T-helper 9 cell (primary cell): ENCODE measurements around the gene IRAK2.

Experiments
- DNase-seq: peaks from one replicate; pipeline ENCODE4 v3.0.0-alpha.2; 2020

IRAK2 gene

GRCh38 chr3:10224794-10225665 lies 60.3 kb downstream of the IRAK2 start:
- peak; percentile 40 for DNase-seq

DNA sequence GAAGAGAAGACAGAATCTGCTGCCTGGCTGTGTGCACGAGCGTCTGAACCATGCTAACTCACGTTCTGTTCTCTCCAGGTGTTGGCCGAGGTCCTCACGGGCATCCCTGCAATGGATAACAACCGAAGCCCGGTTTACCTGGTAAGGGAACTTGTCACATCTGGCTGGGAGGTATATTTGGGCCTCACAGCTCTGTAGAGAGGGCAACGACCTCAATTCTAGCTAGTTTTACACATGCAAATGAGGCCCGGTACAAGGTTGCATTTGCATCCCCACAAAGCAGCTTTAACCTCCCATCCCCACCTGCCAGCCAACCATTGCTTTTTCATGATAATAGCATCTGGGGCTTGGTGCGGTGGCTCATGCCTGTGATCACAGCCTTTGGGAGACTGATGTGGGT lies 61.6 kb downstream of the IRAK2 start:
- no peak for DNase-seq

DNA sequence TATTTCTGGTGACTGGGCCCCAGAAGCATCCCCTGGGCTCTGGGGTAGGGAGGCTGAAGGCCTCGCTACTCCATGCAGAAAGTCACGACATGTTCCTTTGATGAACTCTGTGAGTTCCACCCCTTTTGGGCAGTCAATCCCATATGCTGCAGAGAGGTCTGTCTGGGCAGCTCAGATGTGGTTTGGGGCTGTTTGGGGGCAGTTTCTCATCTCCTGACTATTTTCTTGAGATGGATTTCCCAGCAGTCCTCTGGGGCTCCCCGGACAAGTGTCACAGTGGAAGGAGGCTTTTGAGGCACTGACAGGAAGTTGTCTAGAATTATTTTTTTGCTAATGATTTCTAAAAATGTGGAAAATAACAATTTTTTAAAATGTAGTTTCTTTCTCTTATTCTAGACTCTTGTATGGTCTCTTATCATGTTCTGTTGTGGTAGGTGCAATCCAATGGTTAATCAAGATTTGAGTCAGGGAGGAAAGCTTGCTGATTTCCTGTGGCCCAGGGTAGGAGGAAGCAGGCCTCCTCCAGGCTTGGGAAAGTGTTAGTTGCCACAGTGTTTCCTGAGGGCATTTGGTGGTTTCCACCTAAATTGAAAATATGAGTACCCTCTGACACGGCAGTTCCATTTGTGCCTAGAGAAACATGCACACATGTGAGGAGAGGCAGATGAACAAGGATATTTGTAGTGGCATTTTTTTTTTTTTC lies 63.7 kb downstream of the IRAK2 start:
- DNase-seq, result no peak

GRCh38 chr3:10229576-10229975 lies 64.9 kb downstream of the IRAK2 start:
- DNase-seq, result no peak

GRCh38 chr3:10232137-10232536 lies 67.4 kb downstream of the IRAK2 start:
- no peak for DNase-seq

- DNase-seq, result no peak
Measured at GRCh38 chr3:10233988-10234387, 69.3 kb downstream of the IRAK2 start.

- DNase-seq, result no peak
Measured at GRCh38 chr3:10234526-10235230, 70.0 kb downstream of the IRAK2 start.

GRCh38 chr3:10235551-10235950 lies 70.8 kb downstream of the IRAK2 start:
- DNase-seq, result no peak

GRCh38 chr3:10238345-10239183 lies 73.8 kb downstream of the IRAK2 start:
- DNase-seq, result no peak

GRCh38 chr3:10240799-10241198 lies 76.1 kb downstream of the IRAK2 start:
- DNase-seq, result no peak

DNA sequence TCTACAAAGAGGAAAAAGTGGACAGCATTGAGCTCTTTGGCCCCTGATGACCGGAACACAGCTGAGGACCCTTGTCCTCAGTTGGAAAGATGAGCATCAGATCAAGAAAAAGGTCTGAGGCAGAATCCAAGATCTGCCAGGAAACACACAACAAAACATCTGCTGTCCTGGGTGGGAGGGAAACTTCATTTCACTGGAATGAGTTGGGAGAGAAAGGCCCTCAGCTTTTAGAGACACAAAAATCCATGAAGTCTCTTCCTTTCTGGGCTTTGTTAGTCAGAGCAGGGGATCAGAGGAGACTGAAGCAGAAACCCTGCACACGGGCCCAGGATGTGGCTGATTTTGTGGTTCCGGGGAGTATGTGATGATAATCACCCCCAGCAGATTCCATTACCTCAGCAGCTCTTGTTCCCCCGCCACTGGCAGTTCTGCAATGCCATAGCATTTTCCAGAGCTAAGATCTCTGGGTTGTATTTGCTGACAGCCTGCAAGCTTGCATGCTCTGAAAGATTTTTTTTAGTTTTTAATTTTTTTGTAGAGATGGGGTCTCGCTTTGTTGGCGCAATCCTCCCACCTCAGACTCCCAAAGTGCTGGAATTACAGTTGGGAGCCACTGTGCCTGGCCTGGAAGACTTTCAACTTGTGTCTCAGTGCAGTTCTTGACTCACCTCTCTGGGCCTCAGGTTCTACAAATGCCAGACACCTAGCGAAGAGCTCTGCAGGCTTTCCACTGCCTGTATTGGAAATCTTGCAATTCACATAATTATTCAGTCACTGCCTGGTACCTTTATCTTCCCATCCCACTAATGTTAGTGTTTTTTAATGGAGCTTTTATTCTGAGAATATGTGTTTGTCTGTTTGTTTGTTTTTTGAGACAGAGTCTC lies 77.7 kb downstream of the IRAK2 start:
- DNase-seq, result peak; percentile 67

- DNase-seq, result no peak
Measured at GRCh38 chr3:10244009-10244408, 79.3 kb downstream of the IRAK2 start.

DNA sequence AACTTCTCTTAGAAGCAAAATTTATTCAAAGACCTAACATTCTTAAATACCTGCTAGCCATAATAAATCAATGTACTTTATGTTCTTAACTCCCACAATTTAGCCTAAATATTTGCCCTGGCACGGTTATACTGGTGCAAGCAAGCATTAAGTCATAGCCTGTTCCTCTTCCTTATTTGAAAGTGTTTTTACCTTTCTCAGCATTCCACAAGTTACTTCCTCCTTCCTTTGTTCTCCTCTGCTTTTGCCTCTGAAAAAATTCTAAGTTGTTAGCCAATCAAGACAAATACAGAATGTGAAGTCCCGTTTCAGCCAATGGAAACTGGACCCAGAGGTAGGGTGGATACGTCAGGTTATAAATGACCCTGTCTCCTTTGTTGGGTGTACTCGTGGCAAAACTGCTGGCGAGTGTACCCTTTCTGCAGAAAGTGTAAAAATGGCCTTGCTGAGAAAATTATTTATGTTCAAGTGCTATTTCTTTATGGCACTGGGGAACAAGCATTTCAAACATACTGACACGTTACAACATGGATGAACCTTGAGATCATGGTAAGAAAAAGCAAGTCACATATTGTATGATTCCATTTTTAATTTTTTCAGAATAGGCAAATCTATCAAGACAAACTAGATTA lies 80.5 kb downstream of the IRAK2 start:
- no peak for DNase-seq

DNA sequence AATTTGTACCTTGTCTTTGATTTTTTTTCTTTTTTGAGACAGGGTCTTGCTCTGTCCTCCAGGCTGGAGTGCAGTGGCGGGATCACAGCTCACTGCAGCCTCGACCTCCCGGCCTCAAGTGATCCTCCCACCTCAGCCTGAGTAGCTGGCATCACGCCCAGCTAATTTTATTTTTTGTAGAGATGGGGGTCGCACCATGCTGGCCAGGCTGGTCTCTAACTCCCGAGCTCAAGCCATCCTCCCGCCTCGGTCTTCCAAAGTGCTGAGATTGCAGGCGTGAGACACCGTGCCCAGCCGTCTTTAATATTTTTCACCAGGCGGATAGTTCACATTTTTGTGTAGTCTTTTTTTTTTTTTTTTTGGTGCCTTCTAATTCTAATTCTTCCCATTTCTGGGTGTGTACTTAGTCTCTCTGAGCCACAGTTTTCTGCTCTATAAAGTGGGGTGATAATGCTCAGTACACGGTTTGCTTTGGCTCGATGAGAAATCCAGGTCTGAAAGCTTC lies 83.0 kb downstream of the IRAK2 start:
- no peak for DNase-seq

DNA sequence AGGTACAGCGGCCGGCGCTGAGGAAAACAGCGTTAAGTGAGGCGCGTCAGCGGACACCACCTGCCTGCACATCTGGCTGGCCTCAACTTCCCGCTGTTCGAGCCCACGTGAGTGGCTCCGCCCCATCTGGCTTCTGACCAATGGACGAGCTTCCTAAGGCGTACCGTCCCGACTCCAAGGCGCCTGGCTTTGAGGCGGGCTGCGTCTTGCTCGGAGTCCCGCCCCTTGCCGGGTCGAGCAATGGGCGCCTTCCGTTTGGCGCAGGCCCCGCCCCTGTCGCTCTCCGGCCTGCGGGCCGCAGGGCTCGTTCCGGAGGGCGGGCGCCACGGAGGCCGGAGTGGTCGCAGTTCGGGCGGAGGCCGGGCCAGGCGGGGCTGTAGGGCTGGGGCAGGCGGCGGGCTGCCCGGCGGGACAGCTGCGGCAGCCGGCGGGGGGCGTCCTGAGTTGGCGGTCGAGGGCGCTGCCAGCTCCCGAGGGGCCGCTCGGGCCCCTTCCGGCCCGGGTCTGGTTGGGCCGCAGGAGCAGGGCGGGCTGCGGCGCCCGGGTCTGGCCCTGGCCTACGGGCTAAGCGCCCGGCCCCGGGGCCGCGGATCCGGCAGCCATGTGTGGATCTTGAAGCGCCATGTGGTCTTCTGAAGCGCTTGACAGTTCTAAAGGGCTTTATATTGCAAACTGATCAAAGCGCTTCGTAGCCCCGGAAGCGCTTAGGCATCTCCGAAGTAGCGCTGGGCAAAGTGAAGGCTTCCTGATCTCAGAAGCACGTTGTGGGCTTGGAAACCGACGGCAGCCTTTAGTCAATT lies 83.7 kb downstream of the IRAK2 start, which contains the start of gene TATDN2:
TSS of gene TATDN2 (plus strand) at position 276 of the 800 bp plus-strand sequence. CDS start 742 bp downstream, outside the sequence.
- DNase-seq, result peak; percentile 84

GRCh38 chr3:10248984-10249748 lies 84.4 kb downstream of the IRAK2 start:
- peak; percentile 42 for DNase-seq

DNA sequence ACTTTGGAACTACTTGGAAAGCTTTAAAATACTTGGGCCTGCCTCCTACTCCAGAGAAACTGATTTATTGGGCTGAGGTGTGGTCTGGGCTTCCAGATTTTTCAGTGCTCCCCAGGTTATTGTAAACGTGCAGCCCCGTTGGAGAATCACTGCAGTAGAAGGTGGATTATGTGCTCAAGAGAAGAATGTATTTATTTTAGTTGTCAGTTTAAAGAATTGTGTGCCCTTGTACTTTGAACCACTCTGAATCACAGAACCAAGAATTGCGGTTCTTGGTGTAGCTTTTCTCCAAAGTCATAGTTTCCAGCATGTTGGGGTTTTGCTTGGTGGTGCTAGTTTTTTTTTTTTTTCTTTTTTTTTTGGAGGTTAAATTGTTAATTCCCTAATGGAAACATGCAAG lies 85.1 kb downstream of the IRAK2 start:
- DNase-seq, result no peak

DNA sequence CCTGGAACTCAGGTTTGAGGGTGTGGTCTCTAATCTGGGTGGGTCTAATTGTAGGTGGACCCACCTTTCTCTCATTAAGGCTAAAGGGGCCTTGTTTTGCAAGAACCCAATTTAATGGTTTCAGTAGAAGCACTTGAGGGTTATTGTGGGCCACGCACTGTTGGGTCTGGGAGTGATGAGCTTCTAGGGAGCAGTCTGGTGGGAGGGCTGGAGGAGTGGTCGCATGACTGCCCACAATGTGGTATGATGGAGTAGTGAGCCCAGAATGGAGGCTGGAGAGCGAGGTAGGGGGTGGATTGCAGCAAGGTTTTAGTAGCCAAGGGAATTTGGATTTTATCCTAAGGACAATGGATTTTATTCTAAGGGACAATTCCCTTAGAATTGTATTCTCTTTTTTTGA lies 86.3 kb downstream of the IRAK2 start:
- DNase-seq, result no peak

- DNase-seq, result no peak
Measured at GRCh38 chr3:10253731-10254130, 89.0 kb downstream of the IRAK2 start.
